Gastroesophageal sphincter (tissue), 4 donors: ENCODE measurements around the gene ARSI. TPM values are rescaled to one million over a fixed set of nuclear protein-coding genes. Genes with fewer than 3 reads are reported as not detected.
A peak's percentile ranks its signal among the peaks of the same experiment; 100 is the strongest.

Experiments used
- ATAC-seq: fragments of 150-250 bp; one replicate; pipeline ENCODE4 v1.9.1; 2016; ENCODE audit warnings: mild to moderate bottlenecking, moderate library complexity
- H3K27ac ChIP-seq, 4 donors: fragments of 200-600 bp; sonication (generic) in 3 of 4; 1 replicate in 3 of 4; 2 replicates in 1 of 4; pipeline ENCODE4 v1.5.1; 2016 to 2019
- H3K27me3 ChIP-seq: fragments of 200-600 bp; sonication (generic); one replicate; pipeline ENCODE4 v1.5.1; 2019
- H3K36me3 ChIP-seq, 2 donors: fragments of 200-600 bp; sonication (generic); one replicate each; pipeline ENCODE4 v1.5.1; 2019; ENCODE audit warnings: control low read depth in 1 of 2
- H3K4me1 ChIP-seq, 3 donors: fragments of 200-600 bp; sonication (generic); 1 replicate in 2 of 3; 2 replicates in 1 of 3; pipeline ENCODE4 v1.5.1; 2016 to 2019; ENCODE audit warnings: control low read depth in 2 of 3
- H3K4me3 ChIP-seq, 2 donors: fragments of 200-600 bp; sonication (generic); one replicate each; pipeline ENCODE4 v1.5.1; 2019; ENCODE audit warnings: mild to moderate bottlenecking in 1 of 2, moderate library complexity in 1 of 2
- H3K9me3 ChIP-seq, 3 donors: fragments of 200-600 bp; sonication (generic); one replicate each; pipeline ENCODE4 v1.5.1; 2017 to 2019; ENCODE audit warnings: control low read depth in 2 of 3
- EP300 ChIP-seq: sonication (generic); formaldehyde crosslinking; IDR thresholded peaks from one replicate; pipeline ENCODE4 v1.6.1; 2017; ENCODE audit warnings: antibody characterized with exemption, mild to moderate bottlenecking
- POLR2A ChIP-seq, 2 donors: fragments of 450-650 bp; IDR thresholded peaks; one replicate each; pipeline ENCODE4 v1.6.1; 2017; ENCODE audit warnings: antibody characterized with exemption in 2 of 2, mild to moderate bottlenecking in 2 of 2, moderate library complexity in 1 of 2
- POLR2AphosphoS5 ChIP-seq: sonication (generic); formaldehyde crosslinking; IDR thresholded peaks from one replicate; pipeline ENCODE4 v1.6.1; 2017; ENCODE audit warnings: antibody characterized with exemption
- WGBS, 2 donors: methylation state at CpG; one replicate each; pipeline ENCODE4 v1.1.5; 2018; ENCODE audit warnings: low coverage in 1 of 2; 5-methylcytosine and 5-hydroxymethylcytosine counted together
- total RNA-seq, 4 donors: library from RNA; depleted of rRNA; stranded (reverse); fragments of >200 nt; gene quantifications; one replicate each; pipeline ENCODE4 v1.1.0, GENCODE V29; 2016
- TF ChIP-seq, protein P1 (sequence below), 4 experiments: fragments of 200-600 bp in 2 of 4; fragments of 450-650 bp in 2 of 4; sonication (generic) in 1 of 4; IDR thresholded peaks; one replicate each; pipeline ENCODE4 v1.5.1; 2017 to 2019; ENCODE audit warnings: antibody characterized with exemption in 4 of 4, mild to moderate bottlenecking in 2 of 4, moderate library complexity in 2 of 4

ARSI gene
- total RNA-seq, 4 donors from 2014 or later, result 3.1 to 11.6 (median 6.8) TPM

DNA sequence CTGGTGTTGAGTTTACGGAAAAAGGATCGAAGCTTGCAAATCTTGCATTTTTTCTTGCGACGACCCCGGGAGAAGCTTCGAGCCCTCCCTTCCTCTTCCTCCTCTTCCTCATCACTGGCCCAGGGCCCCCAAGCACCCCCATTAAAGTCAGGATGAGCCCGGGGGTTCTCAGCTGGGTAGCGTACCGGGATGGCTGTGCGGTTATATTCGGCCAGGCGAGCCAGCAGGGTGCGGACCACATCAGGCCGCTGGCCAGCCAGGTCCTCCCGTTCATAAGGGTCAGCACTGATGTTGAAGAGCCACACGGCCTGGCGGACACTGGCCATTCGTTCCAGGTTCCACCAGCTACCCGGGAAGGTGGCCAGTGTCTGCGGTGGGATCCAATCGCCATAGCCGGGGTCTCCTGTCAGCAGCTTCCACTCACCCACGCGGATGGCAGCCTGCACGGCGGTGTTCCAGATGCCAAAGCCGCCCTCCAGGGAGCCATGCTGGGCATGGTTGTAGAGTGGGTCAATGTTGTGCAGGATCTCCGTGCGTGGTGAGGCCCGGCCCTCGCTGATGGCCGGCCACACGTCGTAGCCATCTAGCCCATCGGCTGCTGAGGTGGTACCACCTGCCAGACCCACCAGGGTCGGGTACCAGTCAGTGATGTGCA lies 5.3 kb downstream of the ARSI start:
- peaks cover 0 to 39% (median 19%) of the 10 kb centered on the region in 3 donors for H3K4me1 ChIP-seq
- 100% methylated on average over 4 of the region's 36 CpGs; no CpG with 5 or more reads in 1 of the 2 donors for WGBS, 2 donors

DNA sequence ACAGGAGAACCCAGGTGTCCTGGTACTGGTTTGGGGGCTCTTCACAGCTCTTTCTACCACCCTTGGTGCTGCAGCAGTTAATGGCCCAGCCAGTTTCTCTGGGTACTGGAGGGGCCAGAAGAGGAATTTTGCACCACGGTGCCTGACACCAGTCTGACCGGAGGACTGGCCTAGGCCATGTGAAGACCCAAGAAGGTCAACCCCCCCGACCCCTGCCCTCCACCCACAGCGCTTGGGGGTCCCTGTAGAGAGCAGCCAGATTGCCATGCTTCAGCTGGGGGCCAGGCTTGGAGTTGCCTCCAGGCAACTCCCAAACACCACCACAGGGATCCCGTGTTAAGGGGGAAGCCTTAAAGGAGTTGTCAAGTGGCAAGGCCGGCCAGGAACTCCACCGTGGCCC lies 6.2 kb downstream of the ARSI start:
- WGBS, 2 donors, result no CpG with 5 or more reads among the region's 7 CpGs
- H3K27ac ChIP-seq, result no peak overlapping the region

More for the DNA sequence above, 5.3 kb downstream of the ARSI start:
- ATAC-seq, result no peak
- TF ChIP-seq EP300 (no peak), POLR2A (IDR thresholded peaks at IDR 0.05) (no peak), POLR2AphosphoS5 (no peak)
- TF ChIP-seq, protein P1, sequence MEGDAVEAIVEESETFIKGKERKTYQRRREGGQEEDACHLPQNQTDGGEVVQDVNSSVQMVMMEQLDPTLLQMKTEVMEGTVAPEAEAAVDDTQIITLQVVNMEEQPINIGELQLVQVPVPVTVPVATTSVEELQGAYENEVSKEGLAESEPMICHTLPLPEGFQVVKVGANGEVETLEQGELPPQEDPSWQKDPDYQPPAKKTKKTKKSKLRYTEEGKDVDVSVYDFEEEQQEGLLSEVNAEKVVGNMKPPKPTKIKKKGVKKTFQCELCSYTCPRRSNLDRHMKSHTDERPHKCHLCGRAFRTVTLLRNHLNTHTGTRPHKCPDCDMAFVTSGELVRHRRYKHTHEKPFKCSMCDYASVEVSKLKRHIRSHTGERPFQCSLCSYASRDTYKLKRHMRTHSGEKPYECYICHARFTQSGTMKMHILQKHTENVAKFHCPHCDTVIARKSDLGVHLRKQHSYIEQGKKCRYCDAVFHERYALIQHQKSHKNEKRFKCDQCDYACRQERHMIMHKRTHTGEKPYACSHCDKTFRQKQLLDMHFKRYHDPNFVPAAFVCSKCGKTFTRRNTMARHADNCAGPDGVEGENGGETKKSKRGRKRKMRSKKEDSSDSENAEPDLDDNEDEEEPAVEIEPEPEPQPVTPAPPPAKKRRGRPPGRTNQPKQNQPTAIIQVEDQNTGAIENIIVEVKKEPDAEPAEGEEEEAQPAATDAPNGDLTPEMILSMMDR (IDR thresholded peaks at IDR 0.05), result no peak
- Histone ChIP-seq H3K27me3 (peaks cover 21% of the 10 kb centered on the region), H3K27ac (no peak overlapping the region), H3K36me3 (peaks cover 0 to 12% of the 10 kb centered on the region in 2 donors), H3K9me3 (no peaks in the 10 kb centered on the region), H3K4me3 (no peak overlapping the region)

DNA sequence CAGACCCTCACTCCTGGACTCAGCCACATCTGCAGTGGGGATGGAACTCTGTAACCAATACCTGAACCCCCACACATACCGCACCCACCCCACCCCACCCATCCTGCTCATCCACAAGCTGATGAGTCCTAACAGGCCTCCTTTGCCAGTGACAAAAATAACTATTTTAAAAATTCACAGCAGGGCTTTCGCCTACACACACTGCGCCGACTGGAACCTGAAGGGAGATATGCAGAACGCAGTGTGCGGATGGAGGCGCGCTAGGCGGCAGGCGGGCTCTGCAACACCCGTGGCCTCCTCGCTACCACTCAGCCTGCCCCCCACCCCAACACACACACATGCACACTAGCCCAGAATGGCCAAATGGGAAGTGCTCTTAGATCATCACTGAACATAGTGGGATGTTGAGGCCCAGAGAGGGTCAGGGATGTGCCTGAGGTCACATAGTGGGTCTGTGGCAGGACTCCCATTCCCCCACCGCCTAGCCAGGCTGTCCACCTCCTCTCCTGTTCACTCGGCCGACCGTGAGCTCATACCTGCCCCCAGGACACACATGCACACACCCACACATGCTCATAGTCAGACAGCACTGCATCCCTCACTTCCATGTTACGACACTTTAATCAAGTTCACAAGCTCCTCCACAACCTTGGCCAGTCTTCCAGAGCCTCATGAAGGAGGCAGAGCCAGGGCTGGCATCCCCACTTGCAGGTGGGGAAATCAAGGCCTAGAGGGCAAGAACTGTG lies 6.8 kb downstream of the ARSI start:
- Histone ChIP-seq H3K27me3 (peaks cover 7% of the 10 kb centered on the region), H3K9me3 (no peaks in the 10 kb centered on the region), H3K36me3 (peaks cover 0 to 12% of the 10 kb centered on the region in 2 donors), H3K27ac (peak overlapping the region in 1 of 4 donors; percentile 10), H3K4me1 (peaks cover 0 to 24% (median 10%) of the 10 kb centered on the region in 3 donors), H3K4me3 (no peak overlapping the region)
- WGBS, 2 donors, result no CpG with 5 or more reads among the region's 17 CpGs
- no peak for ATAC-seq
- no peak for TF ChIP-seq POLR2A (IDR thresholded peaks at IDR 0.05)
- TF ChIP-seq POLR2AphosphoS5, result no peak
- TF ChIP-seq, protein P1 (IDR thresholded peaks at IDR 0.05), result no peak
- TF ChIP-seq EP300, result no peak

More for the DNA sequence above, 6.2 kb downstream of the ARSI start:
- no peak for TF ChIP-seq POLR2A (IDR thresholded peaks at IDR 0.05)
- no peak for TF ChIP-seq EP300
- no peak for TF ChIP-seq POLR2AphosphoS5
- TF ChIP-seq, protein P1 (IDR thresholded peaks at IDR 0.05), result no peak
- H3K36me3 ChIP-seq, result peaks cover 0 to 12% of the 10 kb centered on the region in 2 donors
- H3K9me3 ChIP-seq, result no peaks in the 10 kb centered on the region
- ATAC-seq, result no peak
- peaks cover 12% of the 10 kb centered on the region for H3K27me3 ChIP-seq
- H3K4me3 ChIP-seq, result no peak overlapping the region
- H3K4me1 ChIP-seq, result peaks cover 0 to 30% (median 14%) of the 10 kb centered on the region in 3 donors

DNA sequence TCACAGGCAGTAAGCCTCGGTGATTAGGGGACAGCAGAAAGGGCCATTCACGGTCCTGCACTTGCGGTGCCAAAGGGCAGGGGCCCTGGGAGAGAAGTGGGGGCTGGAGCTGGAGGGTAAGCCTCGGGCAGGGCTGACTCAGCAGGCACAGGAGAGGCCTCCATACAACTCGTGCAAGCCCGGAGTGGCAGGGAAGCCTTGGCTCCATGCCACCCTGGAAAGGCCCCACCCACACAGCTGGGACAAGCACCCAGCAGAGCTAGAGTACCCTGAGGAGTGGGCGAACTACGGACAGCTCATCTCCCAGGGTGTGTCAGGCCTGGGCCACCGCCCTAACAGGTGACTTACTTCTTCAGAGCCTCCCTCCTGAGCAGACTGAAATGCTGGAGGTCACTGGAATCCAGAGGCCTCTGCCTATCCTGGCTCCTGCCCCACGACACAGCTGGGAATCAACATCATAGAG lies 7.5 kb downstream of the ARSI start:
- Histone ChIP-seq H3K27ac (peak overlapping the region in 2 of 4 donors; percentile 7 to 10), H3K4me3 (no peak overlapping the region), H3K36me3 (peaks cover 0 to 12% of the 10 kb centered on the region in 2 donors), H3K4me1 (peaks cover 0 to 17% (median 6%) of the 10 kb centered on the region in 3 donors), H3K9me3 (no peaks in the 10 kb centered on the region), H3K27me3 (peaks cover 2% of the 10 kb centered on the region)
- TF ChIP-seq EP300 (no peak), POLR2A (IDR thresholded peaks at IDR 0.05) (no peak), POLR2AphosphoS5 (no peak)
- TF ChIP-seq, protein P1 (IDR thresholded peaks at IDR 0.05), result no peak
- WGBS, 2 donors, result 0% methylated on average over 1 of the region's 10 CpGs; no CpG with 5 or more reads in 1 of the 2 donors
- no peak for ATAC-seq
